HG03432 (cell line): ENCODE results near the gene SPTBN1.

Experiments used
- ATAC-seq: cut with Tn5 transposase; IDR thresholded peaks from one replicate; pipeline ENCODE4 v1.9.1; 2021; ENCODE audit warnings: mild to moderate bottlenecking, moderate library complexity; ENCODE audit not compliant: unreplicated experiment

The SPTBN1 gene

DNA sequence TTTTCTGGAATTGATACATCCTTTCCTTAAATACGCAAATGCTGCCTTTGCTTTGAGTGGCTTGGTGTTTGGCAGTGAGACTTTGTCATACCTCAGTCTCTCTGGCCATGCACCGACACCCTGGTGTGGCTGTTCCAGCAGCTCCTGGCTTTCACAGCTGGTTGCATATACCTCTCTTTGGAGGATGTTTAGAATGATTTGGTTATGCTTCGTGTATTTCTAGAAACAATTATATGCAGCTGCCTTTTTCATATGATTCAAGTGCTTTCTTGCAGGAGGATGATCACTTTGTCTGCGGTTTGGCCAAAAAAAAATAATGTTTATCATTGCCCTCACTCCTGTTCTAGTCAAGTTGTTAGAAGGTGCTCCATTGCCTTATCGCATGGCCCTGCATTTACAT lies 172.3 kb downstream of the SPTBN1 start:
- ATAC-seq: no peak

GRCh38 chr2:54628957-54629356 lies 172.8 kb downstream of the SPTBN1 start:
- ATAC-seq: no peak

DNA sequence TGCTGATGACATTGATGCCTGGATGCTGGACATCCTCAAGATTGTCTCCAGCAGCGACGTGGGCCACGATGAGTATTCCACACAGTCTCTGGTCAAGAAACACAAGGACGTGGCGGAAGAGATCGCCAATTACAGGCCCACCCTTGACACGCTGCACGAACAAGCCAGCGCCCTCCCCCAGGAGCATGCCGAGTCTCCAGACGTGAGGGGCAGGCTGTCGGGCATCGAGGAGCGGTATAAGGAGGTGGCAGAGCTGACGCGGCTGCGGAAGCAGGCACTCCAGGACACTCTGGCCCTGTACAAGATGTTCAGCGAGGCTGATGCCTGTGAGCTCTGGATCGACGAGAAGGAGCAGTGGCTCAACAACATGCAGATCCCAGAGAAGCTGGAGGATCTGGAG lies 173.3 kb downstream of the SPTBN1 start:
- ATAC-seq: no peak

DNA sequence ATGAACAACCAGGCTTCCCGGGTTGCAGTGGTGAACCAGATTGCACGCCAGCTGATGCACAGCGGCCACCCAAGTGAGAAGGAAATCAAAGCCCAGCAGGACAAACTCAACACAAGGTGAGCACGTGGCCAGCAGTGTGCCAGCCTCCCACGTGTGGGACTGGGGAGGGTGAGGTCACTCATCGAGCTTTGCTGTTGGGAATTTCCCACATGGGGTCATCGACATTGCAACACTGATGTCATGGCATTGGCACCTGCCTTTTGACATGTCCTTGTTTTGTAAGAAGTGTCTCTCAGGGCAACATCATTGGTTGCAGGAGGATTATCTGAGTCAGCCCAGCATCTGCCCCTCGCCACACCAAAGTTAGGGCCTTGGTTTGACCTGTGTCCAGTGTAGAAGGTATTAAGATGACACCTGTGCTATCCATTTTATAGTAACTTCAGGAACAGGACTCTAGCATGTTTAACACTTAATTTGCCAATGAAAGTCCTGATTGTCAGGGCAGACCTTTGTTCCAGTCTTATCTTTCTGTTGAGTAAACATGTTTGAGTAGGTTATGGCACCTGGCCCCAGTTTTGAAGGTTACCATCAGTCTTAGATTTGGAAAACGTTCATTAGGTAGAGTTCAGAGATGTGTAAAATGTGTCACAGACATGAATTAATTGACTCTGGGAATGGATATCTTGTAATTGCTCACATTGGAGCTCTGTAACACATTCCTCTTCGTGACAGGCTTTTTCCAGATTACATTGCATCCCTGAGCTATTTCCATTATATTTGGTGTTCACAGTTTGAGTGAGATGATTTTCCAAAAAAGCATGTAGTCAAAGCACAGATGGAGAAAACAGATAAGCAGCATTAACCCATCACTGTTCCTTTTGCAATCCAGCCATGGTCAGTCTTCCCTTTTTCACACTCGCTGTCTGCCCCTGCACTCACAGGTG lies 174.1 kb downstream of the SPTBN1 start:
- no peak for ATAC-seq

- no peak for ATAC-seq
Observed at GRCh38 chr2:54630858-54631497, 174.9 kb downstream of the SPTBN1 start.

DNA sequence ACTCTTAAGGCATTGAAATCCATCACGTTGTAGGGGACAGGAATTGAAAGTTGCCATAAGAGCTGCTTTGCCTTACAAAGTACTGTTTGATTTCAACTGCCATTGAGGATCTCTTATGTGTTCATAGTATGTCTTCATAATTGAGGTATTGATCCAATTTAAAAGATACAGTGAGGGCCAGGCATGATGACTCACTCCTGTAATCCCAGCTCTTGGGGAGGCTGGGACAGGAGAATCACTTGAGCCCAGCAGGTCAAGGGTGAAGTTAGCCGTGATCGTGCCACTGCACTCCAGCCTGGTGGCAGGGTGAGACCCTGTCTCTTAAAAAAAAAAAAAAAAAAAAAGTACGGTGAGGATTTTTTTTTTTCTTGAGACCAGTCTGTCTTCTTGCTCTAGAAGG lies 175.6 kb downstream of the SPTBN1 start:
- no peak for ATAC-seq

- no peak for ATAC-seq
Observed at GRCh38 chr2:54632733-54633692, 176.9 kb downstream of the SPTBN1 start.

DNA sequence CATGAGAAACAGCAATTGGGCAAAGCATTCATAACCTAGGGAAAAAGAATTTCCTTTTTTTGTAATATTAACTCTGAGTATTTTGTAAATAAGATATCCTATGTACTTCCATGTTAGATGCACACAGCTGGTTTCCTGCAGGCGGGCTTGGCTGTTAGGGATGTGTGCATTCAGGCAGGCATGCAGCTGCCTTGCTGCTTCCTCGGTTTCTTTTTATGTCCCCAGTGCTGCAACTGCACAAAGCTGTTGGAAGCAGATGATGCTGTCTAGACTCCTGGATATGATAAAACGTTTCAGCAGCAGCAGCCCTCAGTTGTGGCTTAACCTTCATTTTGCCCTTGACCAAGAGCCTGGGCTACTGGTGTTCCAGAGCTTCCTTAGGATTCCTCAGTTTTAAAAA lies 177.9 kb downstream of the SPTBN1 start:
- no peak for ATAC-seq

DNA sequence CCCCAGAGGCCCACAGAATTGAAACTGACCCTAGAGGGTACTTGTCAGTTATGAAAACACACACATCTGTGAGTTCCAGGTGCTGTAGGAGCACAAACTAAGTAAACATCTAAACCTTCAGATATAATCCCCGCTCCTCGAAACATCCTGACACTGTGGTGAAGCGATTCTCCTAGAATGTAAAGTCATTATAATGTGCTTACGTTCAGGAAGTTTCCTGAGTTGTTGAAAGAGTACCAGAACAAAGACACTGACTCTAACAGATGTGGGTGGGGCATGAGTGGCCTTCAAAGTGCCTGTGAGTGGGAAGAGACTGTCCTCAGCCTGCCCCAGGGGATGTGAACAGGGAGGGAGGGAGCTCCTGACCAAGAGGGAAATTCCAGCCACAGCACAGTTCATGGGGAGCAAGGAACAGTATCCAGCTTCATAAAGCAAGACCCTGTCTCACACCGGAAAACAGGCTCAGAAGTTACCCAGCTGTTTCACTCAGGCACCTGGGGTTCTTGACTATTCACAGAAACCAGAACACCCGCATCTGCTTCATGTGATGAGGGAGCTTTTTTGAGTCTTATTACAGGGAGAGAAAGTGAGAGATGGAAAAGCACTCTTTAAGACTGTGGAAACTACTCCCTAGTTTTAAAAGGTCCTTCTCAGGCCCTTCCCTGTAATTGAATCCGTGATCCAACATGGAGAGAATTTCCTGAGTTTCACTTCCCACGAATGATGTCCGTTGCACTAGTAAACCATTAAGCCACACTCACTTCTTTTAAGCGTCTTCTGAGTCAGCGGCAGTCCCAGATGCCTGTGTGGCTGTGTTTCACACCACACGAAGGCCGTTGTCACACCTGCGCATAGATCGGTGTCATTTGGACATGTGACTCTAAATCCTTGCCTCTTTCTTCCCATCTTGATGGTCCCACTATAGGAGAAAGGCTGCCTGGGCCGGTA lies 178.7 kb downstream of the SPTBN1 start:
- peak; percentile 80 for ATAC-seq

DNA sequence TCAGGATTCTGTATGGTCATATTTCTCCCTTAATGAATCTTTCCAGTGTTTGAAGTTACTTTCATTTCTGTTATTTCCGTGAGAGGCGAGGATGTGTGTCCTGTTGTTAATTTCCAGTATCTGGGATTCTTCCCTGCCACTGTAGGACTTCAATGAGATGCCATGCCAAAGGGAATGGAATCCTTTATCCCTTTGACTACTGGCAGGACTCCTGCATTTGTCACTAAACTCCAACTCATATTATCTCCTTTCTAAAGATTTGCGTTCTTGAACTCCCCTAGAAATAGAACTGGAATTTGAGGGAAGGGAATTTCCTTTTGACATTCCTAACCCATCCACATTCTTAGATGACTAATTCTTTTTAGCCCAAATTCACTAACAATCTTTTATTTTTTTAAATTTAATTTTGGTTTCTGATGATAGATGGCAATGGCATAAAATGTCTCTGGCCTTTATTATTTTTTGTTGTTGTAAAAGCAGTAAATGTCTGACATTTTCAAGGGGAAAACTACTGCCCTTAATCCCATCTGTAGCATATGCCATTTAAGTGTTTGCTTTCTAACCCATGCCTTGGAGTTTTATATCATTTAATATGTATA lies 179.5 kb downstream of the SPTBN1 start:
- no peak for ATAC-seq

DNA sequence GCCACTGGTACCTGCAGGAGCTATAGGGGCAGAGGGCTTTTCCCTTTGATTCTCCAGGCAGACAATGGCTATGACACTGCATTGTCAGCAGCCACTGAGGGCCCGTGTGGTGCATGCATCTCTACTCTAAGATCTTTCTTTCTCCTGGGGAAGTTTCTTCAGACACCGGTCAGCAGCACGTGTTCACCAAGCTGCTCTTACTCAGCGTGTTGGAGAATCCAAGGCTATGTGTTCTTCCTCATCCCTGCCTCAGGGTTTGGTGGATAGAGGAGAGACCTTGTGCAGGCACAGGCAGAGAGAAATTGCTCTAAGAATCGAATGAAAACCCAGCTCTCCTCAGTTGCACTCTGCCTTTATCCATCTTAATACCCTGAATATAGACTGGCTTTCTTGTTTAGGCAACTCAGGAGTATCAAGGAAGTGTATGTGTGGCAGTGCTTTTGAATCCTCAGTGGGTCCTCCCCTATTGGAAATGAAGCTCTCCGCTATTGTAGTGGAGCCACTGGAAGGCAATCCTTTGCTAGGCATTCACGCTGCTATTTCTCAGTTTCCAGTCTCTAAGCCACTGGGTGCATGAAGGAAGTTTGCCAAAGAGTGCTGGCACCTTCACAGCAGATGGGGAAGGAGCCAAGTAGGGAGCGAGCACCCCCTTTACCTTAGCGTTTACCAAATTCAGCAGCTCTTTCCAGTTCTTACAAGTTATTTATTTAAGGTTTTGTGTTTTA lies 180.4 kb downstream of the SPTBN1 start:
- no peak for ATAC-seq

GRCh38 chr2:54638103-54638502 lies 182.0 kb downstream of the SPTBN1 start:
- peak; percentile 30 for ATAC-seq

DNA sequence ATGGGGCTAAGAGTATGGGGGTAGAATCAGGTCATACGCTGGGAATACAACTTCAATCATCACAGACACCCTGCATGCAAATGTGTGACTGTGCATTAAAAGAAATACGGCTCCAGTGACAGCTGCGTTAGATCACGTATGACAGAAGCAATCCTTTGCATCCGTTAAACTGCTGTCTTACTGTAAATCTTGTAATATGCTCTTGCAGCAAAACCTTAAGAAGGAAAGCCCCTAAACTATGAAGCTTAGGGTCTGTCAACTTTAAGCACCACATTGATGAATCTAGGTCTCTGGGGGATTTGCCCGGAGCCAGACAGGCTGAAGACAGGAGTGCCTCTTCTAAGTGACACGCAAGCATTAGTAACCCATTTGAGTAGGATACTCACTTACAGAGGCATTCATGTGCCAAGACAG lies 182.7 kb downstream of the SPTBN1 start:
- no peak for ATAC-seq

DNA sequence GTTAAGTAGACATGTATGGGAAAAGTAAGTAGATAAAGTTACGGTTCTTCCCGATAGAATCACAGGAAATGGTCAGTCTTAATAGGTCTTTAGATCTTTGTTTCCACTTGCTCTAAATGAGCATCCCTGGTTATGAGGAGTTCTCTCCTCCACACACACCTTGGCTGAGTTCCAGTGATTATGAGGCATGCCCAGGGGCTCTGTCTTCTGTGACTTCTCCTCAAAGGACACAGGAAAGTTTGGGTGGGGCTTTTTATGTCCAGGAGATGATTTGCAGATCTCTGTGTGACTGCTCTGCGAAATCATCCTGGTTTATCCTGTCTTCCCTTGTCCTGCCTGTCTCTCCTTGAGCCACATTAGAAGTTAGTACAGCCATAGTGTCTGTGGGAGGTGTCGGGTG lies 183.5 kb downstream of the SPTBN1 start:
- ATAC-seq: no peak

GRCh38 chr2:54640834-54641540 lies 184.9 kb downstream of the SPTBN1 start:
- ATAC-seq: no peak

DNA sequence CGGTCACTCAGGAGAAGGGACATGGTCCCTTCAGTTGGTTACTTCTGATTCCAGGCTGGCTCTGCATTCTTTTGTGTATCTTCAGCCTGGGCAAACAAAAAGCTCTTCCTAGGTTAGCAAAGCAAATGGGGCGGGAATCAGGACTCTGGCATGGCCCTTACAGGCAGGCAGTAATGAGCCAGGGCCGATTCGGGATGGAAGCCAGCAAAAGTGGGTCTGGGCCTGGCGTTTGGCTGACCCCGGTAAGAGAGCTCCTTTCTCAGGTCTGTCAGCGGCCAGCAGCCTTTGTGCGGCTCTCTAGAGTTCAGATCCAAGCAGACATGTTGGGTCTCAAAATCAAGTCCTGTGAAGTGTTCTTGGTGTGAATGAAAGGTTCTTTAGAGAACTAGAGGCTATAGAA lies 185.9 kb downstream of the SPTBN1 start:
- ATAC-seq: no peak

DNA sequence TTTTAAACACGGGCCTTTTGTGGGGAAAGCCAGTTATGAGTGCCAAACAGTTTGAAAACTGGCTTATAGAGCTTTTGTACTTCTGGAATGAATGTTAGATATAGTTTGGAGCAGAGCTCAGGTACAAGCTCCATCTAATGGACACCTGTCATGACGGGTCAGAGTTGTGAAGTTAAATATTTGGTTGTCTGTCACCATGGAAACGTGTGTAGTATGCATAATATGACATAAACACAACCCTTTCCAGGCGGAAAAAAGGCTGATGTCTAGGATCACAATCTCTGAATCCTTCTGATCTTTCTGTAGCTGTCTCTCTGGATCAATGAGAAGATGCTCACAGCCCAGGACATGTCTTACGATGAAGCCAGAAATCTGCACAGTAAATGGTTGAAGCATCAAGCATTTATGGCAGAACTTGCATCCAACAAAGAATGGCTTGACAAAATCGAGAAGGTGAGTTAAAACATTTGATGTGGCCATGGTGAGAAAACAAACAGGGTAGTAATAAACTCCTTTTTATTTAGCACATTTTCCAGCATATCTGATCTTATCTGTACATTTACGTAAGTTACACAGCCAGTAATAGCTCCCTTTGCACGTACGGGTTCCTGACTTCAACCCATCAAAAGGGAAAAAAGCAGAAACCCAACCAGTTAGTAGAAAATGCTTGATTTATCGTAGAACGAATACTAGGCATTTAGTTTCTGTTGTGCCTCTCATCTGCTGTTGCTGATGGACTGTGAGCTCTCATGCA lies 186.7 kb downstream of the SPTBN1 start:
- no peak for ATAC-seq

DNA sequence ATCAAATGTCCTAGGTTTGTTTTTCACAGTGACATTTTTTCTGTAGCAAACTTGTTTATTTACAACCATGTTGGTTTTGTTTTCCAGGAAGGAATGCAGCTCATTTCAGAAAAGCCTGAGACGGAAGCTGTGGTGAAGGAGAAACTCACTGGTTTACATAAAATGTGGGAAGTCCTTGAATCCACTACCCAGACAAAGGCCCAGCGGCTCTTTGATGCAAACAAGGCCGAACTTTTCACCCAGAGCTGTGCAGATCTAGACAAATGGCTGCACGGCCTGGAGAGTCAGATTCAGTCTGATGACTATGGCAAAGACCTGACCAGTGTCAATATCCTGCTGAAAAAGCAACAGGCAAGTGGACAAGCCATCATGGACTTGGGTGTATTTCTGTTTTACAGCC lies 188.1 kb downstream of the SPTBN1 start:
- no peak for ATAC-seq
